GM18951 (cell line): ENCODE data around the gene IL23A.
"Not testable (repeated sequence)": the region's sequence is repeated elsewhere in the genome, so short reads cannot be mapped to it uniquely, and the experiment has no call there.

Experiments used
- POLR2A ChIP-seq: IDR thresholded peaks from 4 replicates; pipeline ENCODE4 v1.6.1; 2011; ENCODE audit warnings: mild to moderate bottlenecking; ENCODE audit not compliant: insufficient read length, insufficient read depth; ENCODE audit errors: extremely low read depth
- in situ Hi-C: fragments of 300-500 bp; cut with MboI; formaldehyde crosslinking; loops from one replicate; pipeline ENCODE4 v1.12.0; 2022; ENCODE audit warnings: low sequenced_read_pairs, mixed read lengths, inconsistent platforms; ENCODE audit not compliant: unreplicated experiment

The IL23A gene

GRCh38 chr12:56311003-56311402, 27.7 kb upstream of the IL23A start:
- TF ChIP-seq POLR2A: no peak
- in situ Hi-C loops: no loop called here

- no peak for TF ChIP-seq POLR2A
- in situ Hi-C loops: no loop called here
These were observed 23.4 kb upstream of the IL23A start for GRCh38 chr12:56315249-56315621.

DNA sequence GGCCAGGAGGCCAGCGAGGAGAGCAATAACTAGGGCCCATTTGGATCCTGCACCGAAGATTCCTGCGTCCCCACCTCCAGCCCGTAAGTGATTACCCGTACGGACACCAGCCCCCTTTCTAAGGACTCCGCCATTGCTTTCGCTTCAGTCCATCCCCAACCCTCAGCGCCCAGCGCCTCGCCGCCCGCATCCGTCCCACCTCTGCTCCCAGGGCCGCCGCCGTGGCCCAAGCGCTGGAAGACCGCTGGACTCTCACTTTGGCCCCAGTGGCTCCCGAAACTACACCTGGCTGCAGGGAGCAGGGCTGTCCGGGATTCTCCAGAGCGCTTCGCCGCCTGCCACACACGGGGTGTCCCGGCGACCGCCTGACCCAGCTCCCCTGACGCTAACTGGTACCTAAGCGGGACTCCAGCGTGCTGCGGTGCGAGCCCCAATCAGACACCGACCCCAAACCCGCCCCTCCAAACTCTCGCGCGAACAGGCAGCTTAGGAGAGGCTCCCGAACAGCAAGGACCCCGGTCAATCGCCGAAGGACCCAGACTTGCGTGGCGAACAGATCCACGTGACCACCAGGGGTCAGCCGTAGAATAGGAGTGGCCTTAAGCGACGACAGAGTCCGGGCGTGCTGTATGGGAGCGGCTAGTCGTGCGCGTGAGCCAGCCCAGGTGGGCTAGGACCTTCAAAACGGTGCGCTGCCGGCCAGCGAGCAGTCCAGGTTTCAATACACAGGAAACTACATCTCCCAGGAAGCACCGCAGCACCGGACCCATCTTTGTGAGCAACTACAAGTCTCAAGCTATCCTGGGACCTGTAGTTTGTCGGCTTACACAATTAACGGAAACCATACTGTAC, 22.8 kb upstream of the IL23A start, which contains the start of gene CNPY2:
Gene CNPY2, minus strand, starts transcription at position 367 of the 852 bp plus-strand sequence. CDS start 771 bp downstream, outside the sequence.
- in situ Hi-C loops: no loop called here
- TF ChIP-seq POLR2A: peak; percentile 88

DNA sequence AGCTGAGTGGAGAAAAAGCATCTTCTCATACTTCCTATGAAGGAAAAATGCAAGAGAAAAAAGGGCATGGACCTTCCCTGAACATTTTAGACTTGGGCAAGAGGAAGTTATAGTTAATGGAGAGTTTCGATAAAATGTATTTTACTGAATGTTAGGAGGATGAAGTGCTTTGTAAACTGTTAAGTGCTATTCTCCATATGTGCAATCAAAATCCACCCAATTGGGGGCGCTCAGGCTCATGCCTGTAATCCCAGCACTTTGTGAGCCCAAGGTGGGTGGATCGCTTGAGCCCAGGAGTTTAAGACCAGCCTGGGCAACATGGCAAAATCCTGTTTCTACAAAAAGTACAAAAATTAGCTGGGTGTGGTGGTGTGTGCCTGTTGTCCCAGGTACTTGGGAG, 21.0 kb upstream of the IL23A start:
- no peak for TF ChIP-seq POLR2A
- in situ Hi-C loops: no loop called here

DNA sequence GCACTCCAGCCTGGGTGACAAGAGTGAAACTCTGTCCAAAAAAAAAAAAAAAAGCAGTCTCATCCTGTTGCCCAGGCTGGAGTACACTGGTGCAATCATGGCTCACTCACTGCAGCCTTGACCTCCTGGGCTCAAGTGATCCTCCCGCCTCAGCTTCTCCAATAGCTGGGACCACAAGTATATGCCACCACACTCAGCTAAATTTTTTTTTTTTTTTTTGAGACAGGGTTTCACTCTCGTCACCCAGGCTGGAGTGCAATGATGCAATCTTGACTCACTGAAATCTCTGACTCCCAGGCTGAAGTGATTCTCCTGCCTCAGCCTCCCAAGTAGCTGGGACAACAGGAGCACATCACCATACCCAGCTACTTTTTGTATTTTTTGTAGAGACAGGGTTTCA, 17.7 kb upstream of the IL23A start:
- TF ChIP-seq POLR2A: no peak
- in situ Hi-C loops: no loop called here

GRCh38 chr12:56321610-56322009, 17.1 kb upstream of the IL23A start:
- in situ Hi-C loops: not testable (repeated sequence)

GRCh38 chr12:56324206-56324605, 14.5 kb upstream of the IL23A start:
- TF ChIP-seq POLR2A: no peak
- in situ Hi-C loops: no loop called here

DNA sequence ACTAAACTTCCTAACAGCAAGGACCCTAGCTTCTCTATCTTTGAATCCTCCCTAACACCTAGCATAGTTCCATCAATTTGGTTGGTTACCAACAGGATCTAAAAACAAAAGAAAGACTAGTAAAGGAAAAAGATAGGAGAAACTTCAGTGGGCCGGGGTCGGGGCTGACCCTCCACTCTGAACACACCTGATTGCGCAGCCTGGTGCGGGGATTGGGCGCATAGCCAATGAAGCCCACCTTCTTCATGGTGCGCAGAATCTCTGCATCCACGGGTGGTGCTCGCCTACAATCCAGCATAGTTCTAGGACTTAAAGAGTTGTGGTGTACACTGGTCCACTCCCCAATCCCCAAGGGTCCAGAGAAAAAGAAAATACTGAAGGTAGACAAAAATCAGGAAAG, 12.6 kb upstream of the IL23A start:
- TF ChIP-seq POLR2A: no peak
- in situ Hi-C loops: no loop called here

DNA sequence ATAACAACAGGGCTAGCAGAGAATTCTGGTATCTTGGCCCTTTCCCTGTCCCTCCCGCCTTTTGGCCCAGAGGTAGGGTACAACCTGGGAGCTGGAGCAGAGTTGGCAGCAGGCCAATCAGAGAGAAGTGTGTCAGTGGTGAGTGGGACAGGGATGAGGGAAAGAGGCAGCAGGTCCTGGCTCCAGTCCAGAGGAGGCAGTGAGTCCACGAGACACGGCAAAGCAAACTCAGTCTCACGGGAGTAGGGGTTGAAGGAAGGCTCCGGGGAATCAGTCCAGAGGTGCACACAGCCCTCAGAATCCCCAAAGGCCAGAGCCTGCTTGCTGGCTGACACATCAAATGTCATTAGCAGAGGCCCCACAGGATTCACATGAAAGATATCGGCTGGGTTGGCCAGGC, 12.2 kb upstream of the IL23A start:
- TF ChIP-seq POLR2A: no peak
- in situ Hi-C loops: no loop called here

DNA sequence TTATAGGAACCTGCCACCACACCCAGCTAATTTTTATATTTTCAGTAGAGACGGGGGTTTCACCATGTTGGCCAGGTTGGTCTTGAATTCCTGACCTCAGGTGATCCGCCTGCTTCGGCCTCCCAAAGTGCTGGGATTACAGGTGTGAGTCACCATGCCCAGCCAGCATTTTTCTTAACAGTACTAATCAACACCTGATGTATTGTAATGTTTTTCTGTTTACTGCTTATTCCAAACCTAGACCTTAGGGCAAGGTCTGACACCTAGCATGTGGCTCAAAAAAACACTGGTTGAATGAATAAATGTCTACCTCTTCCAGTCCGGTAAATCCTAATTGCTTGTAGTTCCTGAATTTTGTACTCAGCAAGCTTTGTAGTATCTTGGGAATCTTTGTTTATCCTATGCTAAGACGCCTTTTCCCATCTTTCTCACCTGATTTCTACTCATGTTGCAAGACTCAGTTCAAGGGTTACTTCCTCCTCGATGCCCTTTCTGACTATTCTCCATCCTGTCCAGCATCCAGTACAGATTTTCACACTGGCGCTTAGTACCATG, 7.7 kb upstream of the IL23A start:
- in situ Hi-C loops: no loop called here
- no peak for TF ChIP-seq POLR2A

DNA sequence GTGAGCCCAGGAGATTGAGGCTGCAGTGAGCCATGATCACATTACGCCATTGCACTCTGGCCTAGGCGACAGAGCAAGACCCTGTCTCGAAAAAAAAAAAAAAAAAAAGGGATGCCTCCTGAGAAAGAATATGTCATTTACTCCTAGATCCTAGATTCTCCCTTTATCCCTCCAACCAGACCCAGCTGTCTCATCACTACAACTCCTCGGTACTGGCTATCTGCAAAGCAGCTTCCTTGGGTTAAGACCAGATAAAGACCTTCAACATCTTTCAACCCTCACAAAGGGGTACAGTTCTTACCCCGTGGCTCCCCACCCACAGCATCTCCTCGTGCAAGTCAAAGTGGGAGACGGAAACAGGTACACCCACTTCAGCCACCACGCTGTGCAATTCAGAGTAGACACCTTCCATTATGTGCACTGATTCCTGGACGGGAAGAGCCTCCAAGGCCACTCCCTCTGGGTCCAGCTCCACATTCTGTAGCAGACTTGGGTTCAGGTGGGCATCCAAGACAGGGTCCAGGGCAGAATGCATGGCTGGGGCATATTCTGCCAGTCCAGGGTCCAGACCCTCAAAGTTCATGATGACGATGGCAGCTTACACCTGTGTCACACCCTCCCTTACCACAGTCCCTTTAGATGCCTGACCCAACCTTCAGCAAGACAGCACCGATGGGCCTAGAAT, 6.0 kb upstream of the IL23A start:
- in situ Hi-C loops: no loop called here
- TF ChIP-seq POLR2A: no peak

GRCh38 chr12:56333197-56333678, 5.4 kb upstream of the IL23A start:
- in situ Hi-C loops: no loop called here
- no peak for TF ChIP-seq POLR2A

DNA sequence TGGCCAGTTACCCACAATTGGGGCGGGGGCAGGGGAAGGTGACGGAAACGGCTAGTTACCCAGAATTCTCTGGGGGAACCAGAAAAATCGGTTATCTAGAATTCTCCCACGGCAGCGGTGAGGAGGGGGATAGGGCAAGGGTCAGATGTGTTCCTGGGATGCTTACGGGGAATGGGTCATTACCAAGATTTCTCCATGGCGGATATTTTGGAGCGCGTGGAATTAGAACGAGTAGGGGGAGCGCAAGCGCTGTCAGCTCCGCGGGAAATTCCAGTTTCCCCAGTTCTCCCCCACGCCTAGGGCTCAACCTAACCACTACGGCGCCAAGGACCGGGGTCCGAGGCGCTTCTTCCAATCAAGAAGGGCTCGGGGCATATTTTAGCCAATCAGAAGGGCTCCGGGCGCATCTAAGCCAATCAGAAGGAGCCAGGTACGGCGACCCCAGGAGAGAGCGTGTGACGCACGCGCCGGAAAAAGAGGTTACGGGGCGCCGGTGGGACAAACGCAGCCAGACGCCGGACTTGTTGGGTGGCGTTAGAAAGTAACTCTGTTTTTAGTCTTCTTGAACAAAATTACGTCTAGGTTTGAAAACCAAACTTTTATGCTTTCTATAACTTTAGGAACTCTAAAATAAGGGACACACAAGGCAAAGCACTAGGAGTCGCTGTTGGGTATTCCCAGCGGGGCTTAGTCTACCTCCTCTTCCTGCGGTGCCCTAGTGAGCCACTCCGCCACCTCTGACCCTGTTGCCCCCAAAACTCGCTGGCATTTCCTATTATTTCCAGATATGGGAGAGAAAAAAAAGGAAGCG, 4.8 kb upstream of the IL23A start, which contains the start of gene PAN2:
Gene PAN2, minus strand, starts transcription at position 322 of the 811 bp plus-strand sequence. CDS start 906 bp downstream, outside the sequence.
- TF ChIP-seq POLR2A: peak; percentile 89
- in situ Hi-C loops: no loop called here
